DOHH2 (cell line): ENCODE measurements around the gene SRF.
"Not testable (repeated sequence)": the region's sequence is repeated elsewhere in the genome, so short reads cannot be mapped to it uniquely, and the experiment has no call there.

Experiments
- H3F3A ChIP-seq: fragments of 200-600 bp; sonication (generic), shearing (Covaris generic); 2 replicates; pipeline ENCODE4 v1.6.0; 2016; ENCODE audit warnings: antibody characterized with exemption, mild to moderate bottlenecking; ENCODE audit not compliant: control insufficient read depth, insufficient read depth
- H3K27ac ChIP-seq: fragments of 200-600 bp; sonication (generic); 2 replicates; pipeline ENCODE4 v1.5.1; 2014; ENCODE audit warnings: low read depth, mild to moderate bottlenecking, low read length, moderate library complexity
- H3K27me3 ChIP-seq: fragments of 200-600 bp; sonication (generic); 2 replicates; pipeline ENCODE4 v1.6.1; 2014; ENCODE audit warnings: mild to moderate bottlenecking, low read length, mixed read lengths; ENCODE audit not compliant: control insufficient read depth
- H3K36me3 ChIP-seq: fragments of 200-600 bp; sonication (generic); 2 replicates; pipeline ENCODE4 v1.6.1; 2014; ENCODE audit warnings: mild to moderate bottlenecking, low read length, moderate library complexity, mixed read lengths; ENCODE audit not compliant: control insufficient read depth
- H3K4me1 ChIP-seq: fragments of 200-600 bp; sonication (generic); 2 replicates; pipeline ENCODE4 v1.6.1; 2014; ENCODE audit warnings: mild to moderate bottlenecking, low read length, mixed read lengths; ENCODE audit not compliant: control insufficient read depth
- H3K4me2 ChIP-seq: fragments of 200-600 bp; sonication (generic); 2 replicates; pipeline ENCODE4 v1.6.0; 2014; ENCODE audit warnings: mild to moderate bottlenecking, low read length, moderate library complexity
- H3K4me3 ChIP-seq: fragments of 200-600 bp; sonication (generic); 2 replicates; pipeline ENCODE4 v1.5.1; 2014; ENCODE audit warnings: mild to moderate bottlenecking, low read length, mixed read lengths
- H3K79me2 ChIP-seq: fragments of 200-600 bp; sonication (generic); 2 replicates; pipeline ENCODE4 v1.6.1; 2014; ENCODE audit warnings: mild to moderate bottlenecking, low read length, mixed read lengths; ENCODE audit not compliant: control insufficient read depth
- H3K9me2 ChIP-seq: fragments of 200-600 bp; sonication (generic); replicated peaks from 2 replicates; pipeline ENCODE4 v1.6.1; 2014; ENCODE audit warnings: mild to moderate bottlenecking, low read length, mixed read lengths; ENCODE audit not compliant: control insufficient read depth
- H3K9me3 ChIP-seq: fragments of 200-600 bp; sonication (generic); 2 replicates; pipeline ENCODE4 v1.6.1; 2014; ENCODE audit warnings: antibody characterized with exemption, low read length, mixed read lengths; ENCODE audit not compliant: control insufficient read depth, insufficient read depth
- H4K20me1 ChIP-seq: fragments of 200-600 bp; sonication (generic); 2 replicates; pipeline ENCODE4 v1.6.0; 2014; ENCODE audit warnings: low read depth, mild to moderate bottlenecking, antibody characterized with exemption, low read length, moderate library complexity; ENCODE audit not compliant: control insufficient read depth, insufficient read depth
- EZH2phosphoT487 ChIP-seq: fragments of 200-600 bp; sonication (generic); IDR thresholded peaks from 2 replicates; pipeline ENCODE4 v1.6.1; 2017; ENCODE audit warnings: borderline replicate concordance, mild to moderate bottlenecking, antibody characterized with exemption, low read length, moderate library complexity, mixed read lengths
- TF ChIP-seq, protein P1 (sequence below): fragments of 200-600 bp; sonication (generic); IDR thresholded peaks from one replicate; pipeline ENCODE4 v1.5.1; 2014; ENCODE audit warnings: antibody characterized with exemption, mild to moderate bottlenecking, low read depth, low read length; ENCODE audit not compliant: poor library complexity, severe bottlenecking

Gene SRF

DNA sequence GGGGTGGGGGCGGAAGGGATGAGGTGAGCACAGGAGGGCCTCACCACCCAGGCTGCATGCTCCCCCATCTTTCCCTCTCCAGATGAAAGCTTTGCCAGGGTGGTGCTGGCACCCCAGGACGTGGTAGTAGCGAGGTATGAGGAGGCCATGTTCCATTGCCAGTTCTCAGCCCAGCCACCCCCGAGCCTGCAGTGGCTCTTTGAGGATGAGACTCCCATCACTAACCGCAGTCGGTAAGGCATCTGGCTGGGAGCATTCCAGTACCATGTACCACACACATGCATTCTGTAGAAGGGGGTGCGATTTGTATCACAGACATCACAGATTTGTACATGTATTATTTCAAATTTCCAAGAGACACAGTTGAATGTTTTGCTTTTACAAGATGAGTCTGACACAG lies 40.6 kb upstream of the SRF start:
- Histone ChIP-seq H3K9me3 (no peaks in the 10 kb centered on the region), H3F3A (no peaks in the 10 kb centered on the region), H3K27me3 (no peaks in the 10 kb centered on the region), H4K20me1 (no peaks in the 10 kb centered on the region), H3K4me2 (no peak overlapping the region), H3K4me3 (no peak overlapping the region), H3K79me2 (no peaks in the 10 kb centered on the region), H3K9me2 (no peaks in the 10 kb centered on the region), H3K27ac (no peak overlapping the region), H3K36me3 (no peaks in the 10 kb centered on the region), H3K4me1 (no peaks in the 10 kb centered on the region)
- TF ChIP-seq EZH2phosphoT487, result no peak
- TF ChIP-seq, protein P1, sequence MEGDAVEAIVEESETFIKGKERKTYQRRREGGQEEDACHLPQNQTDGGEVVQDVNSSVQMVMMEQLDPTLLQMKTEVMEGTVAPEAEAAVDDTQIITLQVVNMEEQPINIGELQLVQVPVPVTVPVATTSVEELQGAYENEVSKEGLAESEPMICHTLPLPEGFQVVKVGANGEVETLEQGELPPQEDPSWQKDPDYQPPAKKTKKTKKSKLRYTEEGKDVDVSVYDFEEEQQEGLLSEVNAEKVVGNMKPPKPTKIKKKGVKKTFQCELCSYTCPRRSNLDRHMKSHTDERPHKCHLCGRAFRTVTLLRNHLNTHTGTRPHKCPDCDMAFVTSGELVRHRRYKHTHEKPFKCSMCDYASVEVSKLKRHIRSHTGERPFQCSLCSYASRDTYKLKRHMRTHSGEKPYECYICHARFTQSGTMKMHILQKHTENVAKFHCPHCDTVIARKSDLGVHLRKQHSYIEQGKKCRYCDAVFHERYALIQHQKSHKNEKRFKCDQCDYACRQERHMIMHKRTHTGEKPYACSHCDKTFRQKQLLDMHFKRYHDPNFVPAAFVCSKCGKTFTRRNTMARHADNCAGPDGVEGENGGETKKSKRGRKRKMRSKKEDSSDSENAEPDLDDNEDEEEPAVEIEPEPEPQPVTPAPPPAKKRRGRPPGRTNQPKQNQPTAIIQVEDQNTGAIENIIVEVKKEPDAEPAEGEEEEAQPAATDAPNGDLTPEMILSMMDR, result no peak

- H3K79me2 ChIP-seq, H4K20me1 ChIP-seq, H3K4me3 ChIP-seq, H3K4me1 ChIP-seq, H3K4me2 ChIP-seq, H3K27me3 ChIP-seq, H3K36me3 ChIP-seq, H3F3A ChIP-seq, H3K9me3 ChIP-seq, H3K27ac ChIP-seq, H3K9me2 ChIP-seq: not testable (repeated sequence)
Measured at GRCh38 chr6:43131379-43131778, 39.7 kb upstream of the SRF start.

DNA sequence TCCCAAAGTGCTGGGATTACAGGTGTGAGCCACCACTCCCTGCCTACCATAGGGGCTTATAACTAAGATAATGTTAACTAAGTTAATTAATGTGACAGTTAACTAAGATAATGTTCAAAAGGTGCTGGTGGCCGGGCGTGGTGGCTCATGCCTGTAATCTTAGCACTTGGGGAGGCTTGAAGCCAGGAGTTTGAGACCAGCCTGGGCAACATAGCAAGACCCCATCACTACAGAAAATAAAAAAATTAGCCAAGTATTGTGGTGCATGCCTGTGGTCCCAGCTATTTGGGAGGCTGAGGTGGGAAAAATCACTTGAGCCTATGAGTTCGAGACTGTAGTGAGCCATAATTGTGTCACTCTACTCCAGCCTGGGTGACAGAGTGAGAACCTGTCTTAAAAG lies 32.8 kb upstream of the SRF start:
- Histone ChIP-seq H3K27me3 (no peaks in the 10 kb centered on the region), H3K27ac (no peak overlapping the region), H3K36me3 (no peaks in the 10 kb centered on the region), H3F3A (no peaks in the 10 kb centered on the region), H3K9me2 (no peaks in the 10 kb centered on the region), H4K20me1 (no peaks in the 10 kb centered on the region), H3K4me2 (no peak overlapping the region), H3K9me3 (no peaks in the 10 kb centered on the region), H3K4me1 (peaks cover 7% of the 10 kb centered on the region), H3K79me2 (no peaks in the 10 kb centered on the region), H3K4me3 (no peak overlapping the region)
- TF ChIP-seq, protein P1, result no peak
- no peak for TF ChIP-seq EZH2phosphoT487

DNA sequence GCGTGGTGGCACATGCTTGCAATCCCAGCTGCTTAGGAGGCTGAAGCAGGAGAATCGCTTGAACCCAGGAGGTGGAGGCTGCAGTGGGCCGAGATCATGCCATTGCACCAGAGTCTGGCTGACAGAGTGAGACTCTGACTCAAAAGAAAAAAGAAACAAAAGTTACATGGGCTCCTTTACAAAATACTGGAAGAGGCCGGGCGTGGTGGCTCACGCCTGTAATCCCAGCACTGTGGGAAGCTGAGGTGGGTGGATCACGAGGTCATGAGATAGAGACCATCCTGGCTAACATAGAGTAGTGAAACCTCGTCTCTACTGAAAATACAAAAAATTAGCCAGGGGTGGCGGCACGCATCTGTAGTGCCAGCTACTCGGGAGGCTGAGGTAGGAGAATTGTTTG lies 31.1 kb upstream of the SRF start:
- not testable (repeated sequence) for H3K36me3 ChIP-seq, H4K20me1 ChIP-seq, H3K4me2 ChIP-seq, H3K4me3 ChIP-seq, H3K27me3 ChIP-seq, H3K79me2 ChIP-seq, H3K9me3 ChIP-seq, H3K27ac ChIP-seq, H3K9me2 ChIP-seq, H3F3A ChIP-seq
- peaks cover 14% of the 10 kb centered on the region for H3K4me1 ChIP-seq
